HepG2 (cell line): ENCODE results near the gene BIN1.

Source experiments
- CTCF ChIP-seq: sonication (generic); formaldehyde crosslinking; IDR thresholded peaks from 2 replicates; pipeline ENCODE4 v1.5.0; 2020; ENCODE audit warnings: mild to moderate bottlenecking, missing genetic modification reagents, moderate library complexity
- FOXJ3 ChIP-seq: sonication (generic); formaldehyde crosslinking; IDR thresholded peaks from 2 replicates; pipeline ENCODE4 v1.4.0; 2020; ENCODE audit warnings: missing genetic modification reagents, mild to moderate bottlenecking, borderline replicate concordance
- KAT8 ChIP-seq: IDR thresholded peaks from 2 replicates; pipeline ENCODE4 v1.6.1; 2016; ENCODE audit warnings: missing genetic modification reagents, missing compliant biosample characterization
- POLR2AphosphoS5 ChIP-seq: IDR thresholded peaks from 2 replicates; pipeline ENCODE4 v1.6.1; 2012; ENCODE audit warnings: low read depth, low read length
- SMC3 ChIP-seq: IDR thresholded peaks from 2 replicates; pipeline ENCODE4 v1.6.1; 2011; ENCODE audit warnings: low read length, improper control_type of control experiment
- ZFP1 ChIP-seq: IDR thresholded peaks from 2 replicates; pipeline ENCODE4 v1.6.1; 2016

GRCh38 chr2:127117603-127118002 is 10.6 kb upstream of the BIN1 start:
- TF ChIP-seq POLR2AphosphoS5, result no peak
- TF ChIP-seq ZFP1 (CRISPR knock-in tag), result no peak
- no peak for TF ChIP-seq FOXJ3 (CRISPR knock-in tag)
- no peak for TF ChIP-seq KAT8 (CRISPR knock-in tag)
- TF ChIP-seq CTCF, result no peak
- TF ChIP-seq SMC3, result no peak
